Lung (tissue), 12 donors: ENCODE results near the gene BMAL1. TPM values are rescaled to one million over a fixed set of nuclear protein-coding genes. Genes with fewer than 3 reads are reported as not detected.

ENCODE experiments used
- ATAC-seq: fragments of 200-7000 bp; cut with Tn5 transposase; one replicate; pipeline ENCODE4 v1.9.1; 2020; ENCODE audit warnings: moderate number of reproducible peaks; ENCODE audit not compliant: insufficient read depth, low FRiP score
- DNase-seq, 3 donors: peaks; one replicate each; pipeline ENCODE4 v3.0.0-alpha.2; 2013 to 2017
- H3K27ac ChIP-seq, 2 donors: one replicate each; pipeline ENCODE4 v1.5.1; 2013; ENCODE audit warnings: mild to moderate bottlenecking in 2 of 2, moderate library complexity in 2 of 2, control low read depth in 1 of 2, inconsistent platforms in 1 of 2, low read depth in 1 of 2, low read length in 1 of 2
- H3K27me3 ChIP-seq, 3 donors: one replicate each; pipeline ENCODE4 v1.5.1; 2013; ENCODE audit warnings: low read length in 2 of 3; ENCODE audit not compliant: control insufficient read depth in 3 of 3, insufficient read depth in 3 of 3
- H3K36me3 ChIP-seq, 4 donors: one replicate each; pipeline ENCODE4 v1.5.1; 2013; ENCODE audit warnings: low read length in 4 of 4, mild to moderate bottlenecking in 1 of 4, moderate library complexity in 1 of 4; ENCODE audit not compliant: control insufficient read depth in 4 of 4, insufficient read depth in 4 of 4
- H3K4me1 ChIP-seq, 5 donors: one replicate each; pipeline ENCODE4 v1.5.1; 2013; ENCODE audit warnings: low read length in 5 of 5, mild to moderate bottlenecking in 2 of 5, moderate library complexity in 1 of 5; ENCODE audit not compliant: control insufficient read depth in 5 of 5, insufficient read depth in 5 of 5
- H3K4me3 ChIP-seq: one replicate; pipeline ENCODE4 v1.5.1; 2013; ENCODE audit warnings: mild to moderate bottlenecking, control low read depth, moderate library complexity
- H3K9ac ChIP-seq, 2 donors: one replicate each; pipeline ENCODE4 v1.5.1; 2013; ENCODE audit warnings: low read length in 2 of 2, control low read depth in 1 of 2; ENCODE audit not compliant: insufficient read depth in 1 of 2
- H3K9me3 ChIP-seq, 4 donors: one replicate each; pipeline ENCODE4 v1.5.1; 2013; ENCODE audit warnings: low read length in 3 of 4, mild to moderate bottlenecking in 1 of 4, moderate library complexity in 1 of 4; ENCODE audit not compliant: control insufficient read depth in 4 of 4, insufficient read depth in 3 of 4
- CTCF ChIP-seq: IDR thresholded peaks from 2 replicates; pipeline ENCODE4 v1.5.1; 2012; ENCODE audit warnings: mild to moderate bottlenecking; ENCODE audit errors: control extremely low read depth, extremely low read depth
- WGBS, 2 donors: extraction: QIAGEN DNeasy Blood & Tissue Kit; methylation state at CpG; one replicate each; pipeline ENCODE4 v1.1.7; 2013; 5-methylcytosine and 5-hydroxymethylcytosine counted together
- polyA plus RNA-seq, 2 donors: library from polyadenylated mRNA; stranded (reverse); fragments of 200-250 nt; gene quantifications; one replicate each; pipeline ENCODE4 v1.2.1, GENCODE V29; 2013
- total RNA-seq, 2 donors: library from RNA; depleted of rRNA in 1 of 2; stranded (reverse); fragments of >200 nt in 1 of 2; gene quantifications; one replicate each; pipeline ENCODE4 v1.2.1, GENCODE V29; 2014 to 2021
- donor health status: control.
- donor health status: control.
- donor health status: Bipolar disorder and iron deficiency.
- donor health status: healthy.
- donor health status: DM: yes; HTN: yes; CAD: no.

Gene BMAL1
- total and polyA plus RNA-seq, 4 donors, result 13.4 to 38.0 (median 26.2) TPM

DNA sequence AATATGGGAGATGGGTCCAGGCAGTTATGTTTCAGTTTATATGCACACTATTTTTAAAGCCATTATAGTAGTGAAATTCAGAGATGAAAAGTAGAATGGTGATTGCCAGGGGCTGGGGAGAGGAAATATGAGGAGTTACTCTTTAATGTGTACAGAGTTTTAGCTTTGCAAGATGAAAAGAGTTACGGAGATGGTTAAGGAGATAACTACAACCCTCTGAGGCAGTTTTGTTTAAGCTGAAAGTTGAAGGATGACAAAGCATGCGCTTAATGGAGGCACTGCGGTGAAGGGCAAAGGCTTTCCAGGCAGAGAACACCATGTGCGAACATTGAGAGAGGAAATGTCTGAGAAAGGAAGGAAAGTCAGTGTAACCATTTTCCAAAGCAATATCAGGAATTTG, 18.2 kb upstream of the BMAL1 start:
- H3K4me3 ChIP-seq, result no peak overlapping the region
- no peak overlapping the region for H3K9ac ChIP-seq
- no peaks in the 10 kb centered on the region for H3K9me3 ChIP-seq
- 75 to 81% methylated on average over 4 of the region's 4 CpGs for WGBS, 2 donors
- H3K4me1 ChIP-seq, result peaks cover 0 to 13% (median 7%) of the 10 kb centered on the region in 5 donors
- ATAC-seq (no peak), DNase-seq (no peak)
- H3K27me3 ChIP-seq, result no peaks in the 10 kb centered on the region
- no peak for TF ChIP-seq CTCF
- H3K27ac ChIP-seq, result no peak overlapping the region
- no peaks in the 10 kb centered on the region for H3K36me3 ChIP-seq

DNA sequence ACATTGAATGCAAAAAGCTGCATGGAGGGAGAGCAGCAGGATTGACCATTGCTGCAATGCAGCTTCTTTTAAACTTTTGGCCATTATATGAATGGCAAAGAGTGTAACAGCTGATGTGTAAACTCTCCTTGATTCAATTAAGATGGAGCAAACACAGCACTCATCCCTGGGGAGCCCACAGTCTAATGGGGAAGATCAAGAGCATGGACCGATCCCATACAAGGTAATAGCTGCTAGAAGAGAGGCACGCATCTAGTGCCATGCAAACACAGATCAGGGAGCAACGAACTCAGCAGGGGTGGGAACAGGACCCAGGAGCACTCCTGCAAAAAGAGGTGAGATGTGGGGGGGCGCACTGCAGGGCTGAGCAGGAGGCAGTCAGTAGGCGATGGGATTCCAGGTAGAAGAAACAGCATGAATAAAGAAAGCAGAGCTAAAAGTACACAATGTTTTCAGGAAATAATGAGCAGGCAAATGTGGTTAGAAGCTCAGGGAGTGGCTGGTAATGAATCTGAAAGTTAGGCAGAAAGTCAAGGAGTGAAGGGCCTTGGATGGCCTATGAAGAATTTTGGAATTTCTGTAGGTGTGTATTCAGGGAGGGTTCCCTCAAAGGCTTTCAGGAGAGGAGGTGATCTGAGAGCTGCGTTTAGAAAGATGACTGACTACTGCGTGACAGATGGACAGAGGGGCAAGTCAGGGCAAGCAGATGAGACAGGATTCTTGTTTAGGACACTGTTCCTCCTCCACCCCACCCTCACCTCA, 17.2 kb upstream of the BMAL1 start:
- no peak for ATAC-seq
- TF ChIP-seq CTCF, result no peak
- DNase-seq, result no peak
- no peak overlapping the region for H3K9ac ChIP-seq
- H3K27me3 ChIP-seq, result peaks cover 0 to 4% (median under 1%) of the 10 kb centered on the region in 3 donors
- H3K4me1 ChIP-seq, result peaks cover 0 to 13% (median 7%) of the 10 kb centered on the region in 5 donors
- no peak overlapping the region for H3K4me3 ChIP-seq
- no peaks in the 10 kb centered on the region for H3K9me3 ChIP-seq
- 64 to 77% methylated on average over 7 of the region's 7 CpGs for WGBS, 2 donors
- H3K36me3 ChIP-seq, result no peaks in the 10 kb centered on the region
- peak overlapping the region; percentile 69 to 81 for H3K27ac ChIP-seq

GRCh38 chr11:13260963-13261588, 16.5 kb upstream of the BMAL1 start:
- no peak for TF ChIP-seq CTCF
- DNase-seq, result peak; percentile 18 to 44 (median 22)

More at GRCh38 chr11:13260963-13261588, 16.5 kb upstream of the BMAL1 start:
- peak overlapping the region; percentile 69 to 81 for H3K27ac ChIP-seq
- peaks cover 0 to 13% (median 7%) of the 10 kb centered on the region in 5 donors for H3K4me1 ChIP-seq
- no peaks in the 10 kb centered on the region for H3K9me3 ChIP-seq
- no peaks in the 10 kb centered on the region for H3K36me3 ChIP-seq
- ATAC-seq, result no peak
- peaks cover 0 to 4% (median 2%) of the 10 kb centered on the region in 3 donors for H3K27me3 ChIP-seq
- H3K4me3 ChIP-seq, result no peak overlapping the region
- WGBS, 2 donors, result 74 to 83% methylated on average over 16 of the region's 16 CpGs
- no peak overlapping the region for H3K9ac ChIP-seq
